Activated naive CD4-positive, alpha-beta T cell treated with Interleukin-2 at 50 U/mL for 16 hours (primary cell): Measurements from ENCODE around the gene MKI67.

Experiments used
- DNase-seq: peaks from one replicate; pipeline ENCODE4 v3.0.0-alpha.2; 2020

MKI67 gene

GRCh38 chr10:128062881-128063563 is 63.2 kb downstream of the MKI67 start:
- peak; percentile 54 for DNase-seq

- no peak for DNase-seq
These were observed 63.8 kb downstream of the MKI67 start for GRCh38 chr10:128062331-128062880.

- DNase-seq: no peak
These were observed 64.6 kb downstream of the MKI67 start for GRCh38 chr10:128061306-128062300.

GRCh38 chr10:128060341-128061250 is 65.6 kb downstream of the MKI67 start:
- DNase-seq: no peak

- DNase-seq: no peak
These were observed 66.3 kb downstream of the MKI67 start for GRCh38 chr10:128059982-128060293.

GRCh38 chr10:128059266-128059981 is 66.8 kb downstream of the MKI67 start:
- no peak for DNase-seq

- no peak for DNase-seq
These were observed 67.5 kb downstream of the MKI67 start for GRCh38 chr10:128058750-128059134.

GRCh38 chr10:128058106-128058749 is 68.0 kb downstream of the MKI67 start:
- no peak for DNase-seq

- no peak for DNase-seq
These were observed 69.7 kb downstream of the MKI67 start for GRCh38 chr10:128056303-128057050.

GRCh38 chr10:128055061-128055868 is 71.0 kb downstream of the MKI67 start:
- no peak for DNase-seq

- DNase-seq: no peak
These were observed 71.9 kb downstream of the MKI67 start for GRCh38 chr10:128054163-128054970.

GRCh38 chr10:128053356-128053755 is 72.9 kb downstream of the MKI67 start:
- no peak for DNase-seq

GRCh38 chr10:128052696-128053095 is 73.5 kb downstream of the MKI67 start:
- DNase-seq: no peak

GRCh38 chr10:128051548-128051947 is 74.7 kb downstream of the MKI67 start:
- DNase-seq: no peak

- DNase-seq: no peak
These were observed 75.3 kb downstream of the MKI67 start for GRCh38 chr10:128050936-128051335.

GRCh38 chr10:128050121-128050516 is 76.1 kb downstream of the MKI67 start:
- no peak for DNase-seq

- no peak for DNase-seq
These were observed 76.8 kb downstream of the MKI67 start for GRCh38 chr10:128049226-128050120.

GRCh38 chr10:128048819-128049210 is 77.4 kb downstream of the MKI67 start:
- no peak for DNase-seq
